ENCODE results near the gene DDR2. TPM values are rescaled to one million over a fixed set of nuclear protein-coding genes. Genes with fewer than 3 reads are reported as not detected.

DDR2 gene
- polyA plus RNA-seq, 1 of the 3 experiments (the other 2 are of a cell fraction), result 34.0 TPM

DNA sequence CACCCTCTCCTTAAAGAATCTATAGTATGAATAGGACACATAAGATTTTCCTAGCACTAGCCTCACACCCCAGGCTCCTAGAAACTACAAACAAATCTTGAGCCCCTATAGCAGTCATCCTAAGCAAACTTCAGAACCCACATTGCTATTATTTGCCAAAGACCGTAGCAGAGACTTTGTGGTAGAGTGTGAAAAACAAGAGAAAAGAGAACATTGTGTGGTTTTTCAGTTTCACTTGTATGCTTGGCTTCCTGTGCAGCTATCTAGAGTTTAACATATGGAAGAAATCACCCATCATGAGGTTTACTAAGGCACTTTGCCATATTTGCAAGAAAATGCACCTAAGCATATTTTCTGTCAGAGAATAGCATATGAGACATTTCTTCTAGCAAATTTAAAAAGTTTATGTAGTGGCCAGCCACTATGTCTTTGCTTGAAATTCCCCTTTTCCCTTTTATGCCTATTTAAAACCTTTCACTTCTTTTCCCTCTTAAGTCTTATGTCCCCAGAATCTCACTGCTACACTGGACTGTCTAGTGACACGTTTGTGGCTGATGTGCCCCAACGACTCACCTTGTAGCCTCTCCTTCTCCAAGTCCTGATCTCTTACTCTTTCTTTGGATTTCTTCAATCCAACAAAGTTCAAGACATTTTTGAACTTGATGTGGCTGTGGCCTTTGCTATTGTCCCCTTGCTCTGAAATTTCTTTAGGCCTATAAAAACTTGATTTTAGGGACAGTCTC, 203.1 kb downstream of the DDR2 start:
- H3K4me3 ChIP-seq (ENCODE audit: low read depth in 2 of 2, low read length in 1 of 2), result no peak overlapping the region
- WGBS (ENCODE audit: low lambda C conversion rate), result 24% methylated on average over 3 of the region's 3 CpGs
- TF ChIP-seq GATA2 (CRISPR knock-in tag; IDR thresholded peaks at IDR 0.05) (no peak), EZH2phosphoT487 (IDR thresholded peaks at IDR 0.05; ENCODE audit: borderline replicate concordance, low read depth) (no peak), POLR2AphosphoS5 (IDR thresholded peaks at IDR 0.05; ENCODE audit: low read depth, low read length) (no peak), GABPA (IDR thresholded peaks at IDR 0.05; ENCODE audit: low read depth) (no peak), YY1 (IDR thresholded peaks at IDR 0.05; ENCODE audit: low read depth) (no peak), FOXM1 (IDR thresholded peaks at IDR 0.05; ENCODE audit: low read depth) (no peak), FOSL2 (IDR thresholded peaks at IDR 0.05; ENCODE audit: borderline replicate concordance, low read depth) (no peak), SIN3A (IDR thresholded peaks at IDR 0.05; ENCODE audit: borderline replicate concordance, low read depth, low read length) (no peak), TAF1 (IDR thresholded peaks at IDR 0.05; ENCODE audit: borderline replicate concordance, low read depth, low read length) (no peak), ELF1 (IDR thresholded peaks at IDR 0.05) (no peak), TCF12 (IDR thresholded peaks at IDR 0.05) (no peak), NFIC (IDR thresholded peaks at IDR 0.05; ENCODE audit: borderline replicate concordance) (no peak), REST (IDR thresholded peaks at IDR 0.05; ENCODE audit: low read depth, low read length) (no peak), TEAD4 (IDR thresholded peaks at IDR 0.05; ENCODE audit: borderline replicate concordance, insufficient read depth) (no peak), NRF1 (IDR thresholded peaks at IDR 0.05; ENCODE audit: low read depth, low read length) (no peak), USF1 (IDR thresholded peaks at IDR 0.05; ENCODE audit: borderline replicate concordance, low read depth) (no peak), SMC3 (IDR thresholded peaks at IDR 0.05; ENCODE audit: low read depth, low read length) (no peak)
- TF ChIP-seq, protein P1, sequence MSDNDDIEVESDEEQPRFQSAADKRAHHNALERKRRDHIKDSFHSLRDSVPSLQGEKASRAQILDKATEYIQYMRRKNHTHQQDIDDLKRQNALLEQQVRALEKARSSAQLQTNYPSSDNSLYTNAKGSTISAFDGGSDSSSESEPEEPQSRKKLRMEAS (IDR thresholded peaks at IDR 0.05; ENCODE audit: low read depth), result no peak
- TF ChIP-seq, protein P2, sequence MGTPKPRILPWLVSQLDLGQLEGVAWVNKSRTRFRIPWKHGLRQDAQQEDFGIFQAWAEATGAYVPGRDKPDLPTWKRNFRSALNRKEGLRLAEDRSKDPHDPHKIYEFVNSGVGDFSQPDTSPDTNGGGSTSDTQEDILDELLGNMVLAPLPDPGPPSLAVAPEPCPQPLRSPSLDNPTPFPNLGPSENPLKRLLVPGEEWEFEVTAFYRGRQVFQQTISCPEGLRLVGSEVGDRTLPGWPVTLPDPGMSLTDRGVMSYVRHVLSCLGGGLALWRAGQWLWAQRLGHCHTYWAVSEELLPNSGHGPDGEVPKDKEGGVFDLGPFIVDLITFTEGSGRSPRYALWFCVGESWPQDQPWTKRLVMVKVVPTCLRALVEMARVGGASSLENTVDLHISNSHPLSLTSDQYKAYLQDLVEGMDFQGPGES (IDR thresholded peaks at IDR 0.05; ENCODE audit: low read depth, low read length), result no peak
- H3K27me3 ChIP-seq (ENCODE audit: insufficient read depth), result no peaks in the 10 kb centered on the region
- no peaks in the 10 kb centered on the region for H3K79me2 ChIP-seq (ENCODE audit: insufficient read depth)
- POLR2A ChIA-PET, result no interaction called here
- H3K9me2 ChIP-seq, result no peaks in the 10 kb centered on the region
- no peak for DNase-seq
- no peak overlapping the region for H3K9ac ChIP-seq
- no peak overlapping the region for H3K4me2 ChIP-seq
- peaks cover 10% of the 10 kb centered on the region; the same call in 1 of the 2 replicates for H3K9me3 ChIP-seq
- H3K36me3 ChIP-seq (replicated peaks in 1 of 2; ENCODE audit: control insufficient read depth in 1 of 2, insufficient read depth in 2 of 2, low read length in 1 of 2), result no peaks in the 10 kb centered on the region
- no peaks in the 10 kb centered on the region for H4K20me1 ChIP-seq (ENCODE audit: insufficient read depth)
- no peak overlapping the region for H2AFZ ChIP-seq (ENCODE audit: low read depth)
- CTCF ChIA-PET, result interaction anchor here (1.4 to 1.8 kb wide), 3 partner anchors 13 to 481 kb away, joined by 4 to 5 read pairs (median 5); no protein-coding TSS in a partner anchor
- H3F3A ChIP-seq (replicated peaks; ENCODE audit: insufficient read depth), result no peaks in the 10 kb centered on the region
- no peaks in the 10 kb centered on the region for H3K4me1 ChIP-seq (ENCODE audit: control insufficient read depth in 1 of 2, insufficient read depth in 2 of 2, low read depth in 1 of 2, low read length in 1 of 2)
- no peak overlapping the region for H3K27ac ChIP-seq (ENCODE audit: low read depth in 2 of 2, low read length in 1 of 2)

Small RNAs within 50 kb of the gene (small RNA-seq; reads per million reads assigned to genes)
- gene RN7SL861P, result 0 reads per million in 7 experiments

Other genes with a start within 250 kb of the DDR2 start
- gene SH2D1B, start 220.3 kb upstream of the DDR2 start, polyA plus RNA-seq (2012; rRNA removed), result not detected in 2 replicates
- 7.4 and 12.3 TPM in 2 replicates for gene UHMK1, start 134.6 kb upstream of the DDR2 start, polyA plus RNA-seq (2012; rRNA removed)
- 32.3 and 44.1 TPM in 2 replicates for gene UAP1, start 70.7 kb upstream of the DDR2 start, polyA plus RNA-seq (2012; rRNA removed)
- gene HSD17B7, start 158.2 kb downstream of the DDR2 start, polyA plus RNA-seq (2012; rRNA removed), result 12.0 and 14.5 TPM in 2 replicates
- 0.13 and 0.21 TPM in 2 replicates for gene CCDC190, start 228.7 kb downstream of the DDR2 start, polyA plus RNA-seq (2012; rRNA removed)